MCF 10A (cell line): ENCODE data around the gene NKD1. TPM values are rescaled to one million over a fixed set of nuclear protein-coding genes. Genes with fewer than 3 reads are reported as not detected.

ENCODE experiments used
- BruUV-seq: library from RNA; stranded (reverse); fragments of 400-500 nt; replicated peaks from 2 replicates; lab custom pipeline; 2021; lab: Mats Ljungman, UMichigan
- CTCF ChIA-PET: fragments of 300-600 bp; sonication (Branson Sonifier 250); formaldehyde crosslinking; extraction: SDS; loops from one replicate; lab custom pipeline; 2021; ENCODE audit warnings: antibody characterized with exemption, inconsistent platforms; lab: Yijun Ruan, JAX
- POLR2A ChIA-PET: fragments of 300-600, 350-650 bp; sonication (Branson Sonifier 250); formaldehyde crosslinking; extraction: SDS; loops from one replicate; lab custom pipeline; 2020; ENCODE audit warnings: antibody characterized with exemption, inconsistent platforms; lab: Yijun Ruan, JAX
- DNase-seq: peaks from one replicate; pipeline ENCODE4 v3.0.0-alpha.2; 2018; ENCODE audit not compliant: unreplicated experiment
- H3K27ac Mint-ChIP-seq: one replicate; pipeline ENCODE4 v1.8.0; 2022; ENCODE audit warnings: mild to moderate bottlenecking, low read depth, mixed read lengths; ENCODE audit not compliant: unreplicated experiment
- H3K27me3 Mint-ChIP-seq: one replicate; pipeline ENCODE4 v1.8.0; 2022; ENCODE audit warnings: mixed read lengths; ENCODE audit not compliant: insufficient read depth, unreplicated experiment
- H3K36me3 Mint-ChIP-seq: one replicate; pipeline ENCODE4 v1.8.0; 2022; ENCODE audit warnings: mild to moderate bottlenecking, moderate library complexity, mixed read lengths; ENCODE audit not compliant: insufficient read depth, unreplicated experiment
- H3K4me1 Mint-ChIP-seq: one replicate; pipeline ENCODE4 v1.8.0; 2022; ENCODE audit warnings: mixed read lengths; ENCODE audit not compliant: insufficient read depth, unreplicated experiment
- H3K4me3 Mint-ChIP-seq: one replicate; pipeline ENCODE4 v1.8.0; 2022; ENCODE audit warnings: mild to moderate bottlenecking, moderate library complexity, mixed read lengths; ENCODE audit not compliant: unreplicated experiment
- H3K9me3 Mint-ChIP-seq: one replicate; pipeline ENCODE4 v1.8.0; 2022; ENCODE audit warnings: mixed read lengths; ENCODE audit not compliant: unreplicated experiment
- intact Hi-C: fragments of 100-400 bp; cut with micrococcal nuclease; formaldehyde crosslinking; loops from 2 replicates; pipeline ENCODE4 v1.14.1; 2022
- total RNA-seq: library from RNA; stranded (reverse); gene quantifications from 2 replicates; pipeline ENCODE4 v1.2.3, GENCODE V29; 2022
- TF ChIP-seq, protein P1 (sequence below): fragments of 200-600 bp; IDR thresholded peaks from one replicate; pipeline ENCODE4 v1.8.0; 2022; ENCODE audit warnings: antibody characterized with exemption, mild to moderate bottlenecking; ENCODE audit not compliant: unreplicated experiment

Gene NKD1
- total RNA-seq, 1 experiment from 2014 or later: 0.07 TPM

DNA sequence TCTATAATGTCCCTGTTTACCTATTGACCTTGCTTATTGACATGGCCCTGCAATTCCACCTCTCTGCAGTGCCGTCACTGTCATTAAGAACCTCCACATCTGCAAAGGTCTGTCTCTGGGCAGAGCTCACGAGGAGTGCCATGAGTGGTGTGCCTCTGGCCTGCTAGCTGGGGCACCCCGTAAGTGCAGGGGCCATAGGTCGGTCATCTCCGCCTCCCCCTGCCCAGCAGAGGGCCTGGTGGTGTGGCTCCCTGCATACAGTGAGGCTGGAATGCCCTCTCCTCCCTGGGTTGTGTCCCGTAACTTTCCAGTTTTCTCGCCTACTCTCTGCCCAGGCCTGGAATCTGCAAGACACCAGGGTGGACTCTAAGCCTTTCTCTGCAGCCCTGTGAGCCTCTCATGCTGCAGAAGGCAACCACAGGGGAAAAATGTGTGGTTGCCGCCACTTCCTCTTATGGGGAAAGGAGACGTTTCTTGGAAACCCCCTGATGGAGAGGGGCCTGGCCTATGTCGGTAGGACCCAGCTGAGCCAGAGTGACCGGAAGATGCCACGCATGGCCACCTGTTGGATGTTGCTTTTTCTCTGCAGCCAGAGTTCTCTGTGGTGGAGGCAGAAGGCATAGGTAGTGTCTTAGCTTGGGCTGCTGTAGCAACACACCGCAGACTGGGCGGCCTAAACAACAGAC lies 135.6 kb downstream of the NKD1 start:
- no peaks in the 10 kb centered on the region for H3K36me3 Mint-ChIP-seq
- no TSS peak for BruUV-seq

DNA sequence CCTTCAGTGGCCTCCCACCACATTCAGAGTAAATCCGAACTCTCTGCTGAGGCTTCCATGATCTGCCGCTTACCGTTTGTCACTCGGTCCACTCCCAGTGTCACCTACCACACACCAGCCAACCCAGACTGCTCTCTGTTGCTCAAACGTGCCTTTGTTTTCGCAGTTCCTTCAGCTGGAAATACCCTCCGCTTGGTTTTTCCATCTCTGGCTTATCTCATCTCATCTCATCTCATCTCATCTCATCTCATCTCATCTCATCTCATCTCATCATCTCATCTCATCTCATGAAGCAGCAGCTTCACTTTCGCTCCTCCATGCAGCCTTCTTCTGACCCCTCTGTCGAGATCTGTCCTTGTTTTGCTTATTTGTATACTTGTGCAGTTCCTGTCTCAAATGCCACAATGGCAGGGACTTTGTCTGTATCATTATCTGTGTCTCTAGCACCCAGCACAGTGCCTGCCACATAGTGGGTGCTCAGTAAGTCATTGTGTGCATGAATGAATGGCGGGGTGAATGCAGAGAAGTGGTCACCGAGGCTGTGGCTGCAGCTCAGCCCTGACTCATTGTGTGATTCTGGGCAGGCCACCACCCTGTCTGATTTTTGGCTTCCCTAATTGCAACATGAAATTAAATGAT lies 136.7 kb downstream of the NKD1 start:
- intact Hi-C loops: no loop called here
- H3K4me3 Mint-ChIP-seq: no peak overlapping the region
- no peaks in the 10 kb centered on the region for H3K27me3 Mint-ChIP-seq
- H3K27ac Mint-ChIP-seq: no peak overlapping the region
- ChIA-PET POLR2A (interaction anchor here (0.6 to 1.4 kb wide), 5 partner anchors 15 to 72 kb away, joined by 3 to 6 read pairs (median 3); partner anchors contain the start of gene CYLD), CTCF (interaction anchor here (0.6 to 1.9 kb wide), 4 partner anchors 13 to 286 kb away, joined by 3 to 10 read pairs (median 6); no protein-coding TSS in a partner anchor)
- no peaks in the 10 kb centered on the region for H3K36me3 Mint-ChIP-seq
- no peak for DNase-seq
- H3K4me1 Mint-ChIP-seq: no peaks in the 10 kb centered on the region
- no peaks in the 10 kb centered on the region for H3K9me3 Mint-ChIP-seq
- BruUV-seq: no TSS peak
- TF ChIP-seq, protein P1, sequence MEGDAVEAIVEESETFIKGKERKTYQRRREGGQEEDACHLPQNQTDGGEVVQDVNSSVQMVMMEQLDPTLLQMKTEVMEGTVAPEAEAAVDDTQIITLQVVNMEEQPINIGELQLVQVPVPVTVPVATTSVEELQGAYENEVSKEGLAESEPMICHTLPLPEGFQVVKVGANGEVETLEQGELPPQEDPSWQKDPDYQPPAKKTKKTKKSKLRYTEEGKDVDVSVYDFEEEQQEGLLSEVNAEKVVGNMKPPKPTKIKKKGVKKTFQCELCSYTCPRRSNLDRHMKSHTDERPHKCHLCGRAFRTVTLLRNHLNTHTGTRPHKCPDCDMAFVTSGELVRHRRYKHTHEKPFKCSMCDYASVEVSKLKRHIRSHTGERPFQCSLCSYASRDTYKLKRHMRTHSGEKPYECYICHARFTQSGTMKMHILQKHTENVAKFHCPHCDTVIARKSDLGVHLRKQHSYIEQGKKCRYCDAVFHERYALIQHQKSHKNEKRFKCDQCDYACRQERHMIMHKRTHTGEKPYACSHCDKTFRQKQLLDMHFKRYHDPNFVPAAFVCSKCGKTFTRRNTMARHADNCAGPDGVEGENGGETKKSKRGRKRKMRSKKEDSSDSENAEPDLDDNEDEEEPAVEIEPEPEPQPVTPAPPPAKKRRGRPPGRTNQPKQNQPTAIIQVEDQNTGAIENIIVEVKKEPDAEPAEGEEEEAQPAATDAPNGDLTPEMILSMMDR: no peak

More for the DNA sequence above, 135.6 kb downstream of the NKD1 start:
- no peaks in the 10 kb centered on the region for H3K4me1 Mint-ChIP-seq
- intact Hi-C loops: no loop called here
- DNase-seq: no peak
- CTCF ChIA-PET: interaction anchor here (1.7 kb wide), 1 partner anchor 11 kb away, joined by 5 read pairs; no protein-coding TSS in a partner anchor
- H3K27ac Mint-ChIP-seq: no peak overlapping the region
- POLR2A ChIA-PET: no interaction called here
- H3K9me3 Mint-ChIP-seq: no peaks in the 10 kb centered on the region
- TF ChIP-seq, protein P1: no peak
- H3K27me3 Mint-ChIP-seq: no peaks in the 10 kb centered on the region
- H3K4me3 Mint-ChIP-seq: no peak overlapping the region

DNA sequence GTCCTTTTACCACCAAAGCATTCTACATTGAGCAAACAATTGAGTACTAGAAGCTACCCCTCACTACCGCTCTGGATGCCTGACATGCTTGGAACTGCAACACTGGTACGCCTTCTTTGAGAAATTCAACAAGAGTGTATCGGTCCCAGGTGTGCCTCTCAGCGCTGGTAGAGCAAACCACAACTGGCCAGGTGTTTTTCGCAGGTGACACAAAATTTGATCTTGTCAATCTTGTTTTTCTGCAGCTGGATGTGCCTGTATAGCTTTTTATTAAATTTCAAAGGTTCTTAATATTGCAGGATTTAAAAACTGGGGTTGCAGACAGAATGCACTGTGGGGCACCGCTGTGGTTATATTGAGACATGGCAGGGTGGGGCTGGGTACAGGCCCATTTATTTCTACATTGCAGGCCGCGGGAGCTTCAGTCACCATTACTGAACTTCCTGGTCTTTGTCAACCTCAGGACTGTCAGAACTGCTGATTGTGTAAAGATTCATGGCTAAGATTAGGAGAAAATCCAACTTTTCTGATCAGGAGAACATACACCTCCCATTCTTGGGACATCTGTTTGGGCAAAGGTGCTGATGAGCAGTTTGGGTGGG lies 137.4 kb downstream of the NKD1 start:
- TF ChIP-seq, protein P1: no peak
- Mint-ChIP-seq H3K4me3 (no peak overlapping the region), H3K36me3 (no peaks in the 10 kb centered on the region), H3K27ac (no peak overlapping the region), H3K27me3 (no peaks in the 10 kb centered on the region), H3K4me1 (no peaks in the 10 kb centered on the region), H3K9me3 (no peaks in the 10 kb centered on the region)
- CTCF ChIA-PET: interaction anchor here (0.6 to 2.4 kb wide), 6 partner anchors 11 to 22 kb away, joined by 4 to 10 read pairs (median 6); no protein-coding TSS in a partner anchor
- intact Hi-C loops: no loop called here
- BruUV-seq: no TSS peak
- no peak for DNase-seq
- POLR2A ChIA-PET: interaction anchor here (0.6 to 1.4 kb wide), 7 partner anchors 14 to 792 kb away, joined by 3 to 6 read pairs (median 3); partner anchors contain the start of gene CYLD

DNA sequence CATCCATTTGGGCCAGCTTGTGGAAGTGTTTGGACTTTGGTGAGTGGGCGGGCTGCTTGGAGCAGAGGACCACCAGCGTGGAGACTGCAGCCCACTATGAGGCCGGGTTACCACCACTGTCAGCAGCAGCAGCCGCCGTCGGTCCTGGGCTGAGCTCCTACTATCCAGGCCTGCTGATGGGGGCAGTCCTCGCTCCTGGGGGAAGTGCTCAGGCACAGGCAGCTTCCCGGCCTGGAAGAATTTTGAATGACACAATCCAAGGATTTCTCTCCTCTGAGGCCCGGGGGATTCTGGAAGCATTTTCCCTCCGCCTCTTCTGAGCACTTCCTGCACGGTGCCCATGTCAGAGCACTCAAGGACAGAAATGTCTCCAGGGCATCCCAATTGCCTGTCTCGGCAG lies 139.9 kb downstream of the NKD1 start:
- no peak for DNase-seq
- BruUV-seq: no TSS peak
- POLR2A ChIA-PET: interaction anchor here (0.7 kb wide), 1 partner anchor 10 kb away, joined by 3 read pairs; no protein-coding TSS in a partner anchor
- H3K9me3 Mint-ChIP-seq: no peaks in the 10 kb centered on the region
- TF ChIP-seq, protein P1: no peak
- no peaks in the 10 kb centered on the region for H3K36me3 Mint-ChIP-seq
- no peaks in the 10 kb centered on the region for H3K27me3 Mint-ChIP-seq
- peaks cover 5% of the 10 kb centered on the region for H3K4me1 Mint-ChIP-seq
- CTCF ChIA-PET: interaction anchor here (1.0 to 2.4 kb wide), 5 partner anchors 11 to 119 kb away, joined by 3 to 8 read pairs (median 5); no protein-coding TSS in a partner anchor
- intact Hi-C loops: no loop called here
- no peak overlapping the region for H3K27ac Mint-ChIP-seq
- no peak overlapping the region for H3K4me3 Mint-ChIP-seq
